ENCODE results near the gene BSN.

Gene BSN

GRCh38 chr3:49652218-49652902 is 98.1 kb downstream of the BSN start:
- no peak overlapping the region for H3K4me3 ChIP-seq (ENCODE audit: low read depth, low read length)

GRCh38 chr3:49652903-49653415 is 98.7 kb downstream of the BSN start:
- no peak overlapping the region for H3K4me3 ChIP-seq (ENCODE audit: low read depth, low read length)

- no peak overlapping the region for H3K4me3 ChIP-seq (ENCODE audit: low read depth, low read length)
Measured at GRCh38 chr3:49653621-49654020, 99.3 kb downstream of the BSN start.

- no peak overlapping the region for H3K4me3 ChIP-seq (ENCODE audit: low read depth, low read length)
Measured at GRCh38 chr3:49654176-49654825, 100.0 kb downstream of the BSN start.

GRCh38 chr3:49654955-49655556 is 100.8 kb downstream of the BSN start:
- no peak overlapping the region for H3K4me3 ChIP-seq (ENCODE audit: low read depth, low read length)

- H3K4me3 ChIP-seq (ENCODE audit: low read depth, low read length) = no peak overlapping the region
Measured at GRCh38 chr3:49655731-49656285, 101.5 kb downstream of the BSN start.

- H3K4me3 ChIP-seq (ENCODE audit: low read depth, low read length) = no peak overlapping the region
Measured at GRCh38 chr3:49656541-49657112, 102.3 kb downstream of the BSN start.

GRCh38 chr3:49657208-49657915 is 103.1 kb downstream of the BSN start:
- H3K4me3 ChIP-seq (ENCODE audit: low read depth, low read length) = no peak overlapping the region

- no peak overlapping the region for H3K4me3 ChIP-seq (ENCODE audit: low read depth, low read length)
Measured at GRCh38 chr3:49658711-49659110, 104.4 kb downstream of the BSN start.

- H3K4me3 ChIP-seq (ENCODE audit: low read depth, low read length) = no peak overlapping the region
Measured at GRCh38 chr3:49659756-49660155, 105.5 kb downstream of the BSN start.

- H3K4me3 ChIP-seq (ENCODE audit: low read depth, low read length) = no peak overlapping the region
Measured at GRCh38 chr3:49661281-49661680, 107.0 kb downstream of the BSN start.

- H3K4me3 ChIP-seq (ENCODE audit: low read depth, low read length) = no peak overlapping the region
Measured at GRCh38 chr3:49662021-49662420, 107.7 kb downstream of the BSN start.

- no peak overlapping the region for H3K4me3 ChIP-seq (ENCODE audit: low read depth, low read length)
Measured at GRCh38 chr3:49662720-49663413, 108.6 kb downstream of the BSN start.

- H3K4me3 ChIP-seq (ENCODE audit: low read depth, low read length) = no peak overlapping the region
Measured at GRCh38 chr3:49663831-49664230, 109.6 kb downstream of the BSN start.

GRCh38 chr3:49664300-49664699 is 110.0 kb downstream of the BSN start:
- H3K4me3 ChIP-seq (ENCODE audit: low read depth, low read length) = no peak overlapping the region

GRCh38 chr3:49665822-49666519 is 111.7 kb downstream of the BSN start:
- no peak overlapping the region for H3K4me3 ChIP-seq (ENCODE audit: low read depth, low read length)

- H3K4me3 ChIP-seq (ENCODE audit: low read depth, low read length) = no peak overlapping the region
Measured at GRCh38 chr3:49666592-49666991, 112.3 kb downstream of the BSN start.

- H3K4me3 ChIP-seq (ENCODE audit: low read depth, low read length) = no peak overlapping the region
Measured at GRCh38 chr3:49667701-49668413, 113.6 kb downstream of the BSN start.

- no peak overlapping the region for H3K4me3 ChIP-seq (ENCODE audit: low read depth, low read length)
Measured at GRCh38 chr3:49668414-49668797, 114.1 kb downstream of the BSN start.

Measured in iPS-11a (cell line).